Stimulated activated CD4-positive, alpha-beta T cell treated with anti-CD3 and anti-CD28 coated beads, Interleukin-4, amount 100 ng/mL, for 24 hours (primary cell): ENCODE results near the gene CEP152.

ENCODE experiments used
- DNase-seq: peaks from one replicate; pipeline ENCODE4 v3.0.0-alpha.2; 2020

The CEP152 gene

GRCh38 chr15:48766196-48766595 lies 44.7 kb downstream of the CEP152 start:
- DNase-seq, result no peak

DNA sequence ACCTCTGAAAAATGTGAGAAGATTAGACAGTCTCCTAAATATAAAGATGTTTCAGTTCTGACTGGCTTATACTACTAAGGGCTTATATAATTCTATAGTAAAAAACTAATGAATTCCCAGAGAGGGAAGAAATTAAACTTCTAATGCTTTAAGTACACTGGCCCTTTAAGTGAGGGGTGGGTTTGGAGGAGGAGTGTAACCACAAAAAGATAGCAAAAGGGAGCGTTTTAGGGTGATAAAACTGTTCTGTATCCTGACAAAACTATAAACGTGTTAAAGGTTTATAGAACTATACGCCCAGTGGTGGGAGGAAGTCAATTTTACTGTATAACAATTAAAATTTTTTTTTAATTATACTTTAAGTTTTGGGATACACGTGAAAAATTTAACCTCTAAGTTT lies 45.8 kb downstream of the CEP152 start:
- DNase-seq, result no peak

DNA sequence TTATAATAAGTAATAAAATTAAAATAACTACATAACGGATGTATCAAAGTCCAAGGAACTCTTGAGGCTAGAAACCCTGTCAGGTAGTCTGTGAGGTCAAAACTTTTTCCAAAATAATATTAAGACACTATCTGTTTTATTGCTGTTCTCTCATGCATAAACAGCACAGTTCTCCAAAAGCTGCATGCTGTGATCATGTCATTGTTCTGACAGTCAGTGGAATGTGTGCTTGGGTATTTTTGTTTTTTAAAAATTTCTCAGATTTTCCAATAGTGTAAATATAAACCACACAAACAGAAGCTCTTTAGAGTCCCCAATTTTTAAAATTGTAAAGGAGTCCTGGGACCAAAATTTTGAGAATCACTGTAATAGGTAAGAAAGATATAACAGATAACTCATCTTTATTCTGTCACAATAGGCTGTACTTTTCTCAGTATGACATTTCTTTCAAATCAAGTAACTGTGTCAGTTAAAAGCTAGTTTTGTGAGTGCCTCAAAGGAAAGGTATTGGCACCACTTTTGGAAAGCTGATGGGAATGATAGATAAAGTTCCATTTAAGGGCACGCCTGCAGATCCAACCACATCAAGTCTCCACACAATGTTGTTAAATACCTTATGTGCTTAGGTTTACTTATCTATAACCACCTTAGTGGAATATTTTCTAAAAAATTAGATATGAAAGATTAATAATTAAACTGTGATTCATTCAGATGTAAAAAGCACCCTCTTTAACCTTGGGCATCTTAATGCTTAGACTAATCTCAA lies 49.3 kb downstream of the CEP152 start:
- DNase-seq, result no peak

DNA sequence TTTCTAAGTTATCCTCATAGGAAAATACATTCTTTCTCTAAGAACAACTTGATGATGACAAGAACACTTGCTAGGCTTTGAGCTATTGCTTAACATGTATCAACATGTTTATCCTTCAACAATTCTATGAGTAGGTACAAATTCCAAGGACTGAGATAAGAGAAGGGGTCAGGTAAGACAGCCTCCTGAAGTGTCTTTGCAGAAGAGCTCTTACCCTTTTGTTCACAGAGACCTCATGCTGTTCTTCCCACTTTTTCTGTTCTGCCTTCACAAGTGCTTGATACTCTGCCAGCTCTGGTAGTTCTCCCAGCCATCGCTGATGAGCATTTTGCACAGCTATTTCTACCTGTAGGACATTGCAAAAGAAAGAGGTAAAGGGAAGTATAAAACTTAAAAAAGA lies 50.9 kb downstream of the CEP152 start:
- no peak for DNase-seq

DNA sequence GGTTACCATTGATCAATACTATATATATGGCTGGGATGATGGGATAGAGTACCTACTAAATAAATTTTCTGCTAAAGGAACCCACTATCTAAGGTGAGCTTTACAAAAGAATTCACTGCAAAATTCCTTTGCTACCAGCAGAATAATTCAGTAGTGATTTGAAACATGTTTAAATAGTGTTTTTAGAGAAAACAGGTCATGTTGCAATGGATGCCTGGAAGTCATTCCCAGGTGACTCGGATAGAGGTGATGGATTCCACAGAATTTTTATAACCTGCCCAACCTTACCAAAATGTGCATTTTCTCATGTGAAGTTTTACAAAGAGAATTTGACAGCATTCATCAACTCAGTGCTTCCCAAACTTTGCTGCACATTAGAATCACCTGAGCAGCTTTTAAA lies 53.2 kb downstream of the CEP152 start:
- DNase-seq, result no peak

- no peak for DNase-seq
Observed at GRCh38 chr15:48754011-48754410, 56.9 kb downstream of the CEP152 start.

DNA sequence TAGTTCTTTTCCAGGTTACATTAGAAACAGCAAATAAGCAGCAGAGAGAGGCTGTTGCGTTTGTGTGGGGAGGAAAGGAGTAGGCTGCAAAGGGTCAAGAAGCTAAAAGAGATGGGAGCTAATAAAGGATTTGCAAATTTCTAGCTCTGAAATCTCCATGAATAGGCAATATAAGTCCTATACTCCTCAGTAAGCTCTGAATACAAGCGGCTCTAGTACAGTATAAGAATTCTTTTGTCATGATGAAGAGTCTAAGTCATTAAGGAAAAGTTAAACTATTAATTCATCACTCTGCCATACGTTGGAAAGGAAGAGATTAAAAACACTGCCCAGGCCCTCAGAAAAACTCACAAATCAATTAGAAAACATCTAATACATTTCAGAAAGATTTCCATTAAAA lies 59.3 kb downstream of the CEP152 start:
- no peak for DNase-seq

- no peak for DNase-seq
Observed at GRCh38 chr15:48748535-48748934, 62.3 kb downstream of the CEP152 start.

GRCh38 chr15:48733615-48734014 lies 77.3 kb downstream of the CEP152 start:
- no peak for DNase-seq

DNA sequence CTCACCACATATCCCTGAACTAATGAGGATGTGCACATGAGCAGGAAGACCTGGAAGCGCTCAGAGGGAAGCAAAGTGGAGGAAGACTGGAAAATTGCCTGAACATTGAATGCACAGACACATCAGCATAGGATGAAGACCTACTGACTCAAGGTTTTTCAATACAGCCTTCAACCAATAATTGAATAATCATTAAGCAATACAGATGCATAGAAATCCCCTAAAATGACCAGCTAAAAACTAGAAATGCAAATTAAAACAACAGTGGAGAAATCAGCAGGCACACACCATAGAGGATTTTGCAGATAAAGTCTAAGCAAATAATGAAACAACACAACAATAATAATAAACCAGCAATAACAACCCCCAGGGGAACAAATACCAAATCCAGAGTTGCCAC lies 80.4 kb downstream of the CEP152 start:
- DNase-seq, result no peak

GRCh38 chr15:48723969-48724368 lies 86.9 kb downstream of the CEP152 start:
- DNase-seq, result no peak

GRCh38 chr15:48722764-48723661 lies 87.9 kb downstream of the CEP152 start:
- no peak for DNase-seq

DNA sequence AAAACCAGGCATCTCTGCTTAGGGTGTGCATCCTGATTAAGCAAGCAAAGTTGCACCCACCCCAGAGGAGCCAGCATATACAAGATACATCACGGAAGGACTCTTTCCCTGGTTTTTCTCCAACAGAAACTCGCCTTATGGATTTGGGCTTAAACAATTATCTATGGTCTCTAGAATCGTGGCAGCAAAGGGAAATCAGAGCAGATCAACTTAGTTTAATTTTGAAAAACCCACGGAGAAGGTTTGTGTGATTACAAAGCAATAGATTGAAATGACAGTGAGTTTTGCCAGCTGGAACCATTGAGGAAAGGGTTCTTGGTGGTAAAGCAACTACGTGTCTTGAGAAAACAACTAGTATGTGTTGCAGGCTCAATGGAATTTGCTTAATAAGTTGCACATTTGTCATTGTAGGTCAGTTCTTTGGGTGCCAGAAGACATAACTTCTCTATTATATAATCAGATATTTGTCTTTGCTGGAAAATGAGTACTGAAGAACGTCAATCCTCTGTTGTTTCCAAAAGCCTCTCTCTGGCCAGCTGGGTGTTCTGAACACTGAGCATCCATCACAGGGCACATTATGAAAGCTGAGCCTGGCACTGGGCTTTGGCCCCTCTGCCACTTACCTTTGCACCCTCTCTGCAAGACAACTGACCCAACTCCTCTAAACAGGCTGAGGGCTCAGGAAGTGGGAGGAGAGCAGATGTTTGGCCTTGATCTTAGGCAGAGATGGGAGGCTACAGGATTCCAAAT lies 89.6 kb downstream of the CEP152 start:
- DNase-seq, result no peak

GRCh38 chr15:48720646-48721045 lies 90.2 kb downstream of the CEP152 start:
- DNase-seq, result no peak

DNA sequence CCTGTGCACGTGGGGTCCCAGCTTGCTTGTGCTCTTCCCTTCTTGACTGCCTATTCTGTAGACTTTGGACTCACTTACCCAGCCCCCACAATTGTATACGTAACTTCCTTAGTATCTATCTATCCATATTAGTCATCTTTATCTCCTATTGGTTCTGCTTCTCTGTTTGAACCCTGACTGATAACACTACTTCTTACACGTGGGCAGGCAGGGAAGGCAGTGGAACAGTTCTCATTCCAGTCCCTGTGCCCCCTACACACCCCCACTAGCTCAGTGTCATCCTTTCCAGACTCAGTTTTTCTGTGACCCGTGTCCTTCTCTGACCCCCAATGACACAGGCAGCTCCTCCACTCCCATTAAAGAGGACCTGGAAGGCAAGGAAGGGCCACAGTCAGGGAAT lies 91.2 kb downstream of the CEP152 start:
- DNase-seq, result no peak

- DNase-seq, result no peak
Observed at GRCh38 chr15:48718646-48719045, 92.2 kb downstream of the CEP152 start.

DNA sequence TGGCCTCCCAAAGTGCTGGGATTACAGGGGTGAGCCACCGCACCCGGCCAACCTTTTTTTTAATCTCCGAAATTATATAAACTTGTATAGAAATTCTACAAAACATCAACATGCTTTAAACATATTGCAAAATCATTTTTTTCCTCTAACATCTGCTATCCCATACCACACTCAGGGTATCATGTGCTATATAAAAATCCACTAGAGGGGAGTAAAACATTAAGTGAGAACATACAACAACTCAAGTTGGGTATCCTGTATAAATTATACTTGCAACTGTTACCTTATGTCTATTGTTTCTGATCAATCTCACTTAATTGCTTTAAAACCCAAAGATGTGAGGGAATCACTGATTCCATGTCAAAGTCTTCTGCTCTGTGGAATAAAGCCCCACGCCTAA lies 93.4 kb downstream of the CEP152 start:
- DNase-seq, result no peak

GRCh38 chr15:48712546-48712945 lies 98.3 kb downstream of the CEP152 start:
- DNase-seq, result no peak

GRCh38 chr15:48710952-48711495 lies 99.8 kb downstream of the CEP152 start:
- no peak for DNase-seq

- no peak for DNase-seq
Observed at GRCh38 chr15:48708641-48709040, 102.2 kb downstream of the CEP152 start.

DNA sequence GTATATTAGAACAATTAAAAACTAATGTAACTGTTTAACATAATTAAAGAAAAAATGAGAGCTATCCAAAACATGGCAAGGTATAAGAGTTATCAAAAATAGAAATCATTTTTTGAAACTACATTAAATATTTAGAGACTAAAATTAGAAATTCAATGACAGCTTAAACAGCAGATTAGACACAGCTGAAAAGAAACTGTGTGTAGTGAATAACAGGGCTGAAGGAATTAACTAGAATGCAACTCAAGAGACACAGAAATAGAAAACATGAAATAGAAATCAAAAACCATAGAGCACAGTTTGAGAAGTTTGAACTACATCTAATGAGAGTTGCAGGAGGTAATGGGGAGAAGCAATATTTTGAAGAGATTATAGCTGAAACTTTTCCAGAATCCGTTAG lies 105.5 kb downstream of the CEP152 start:
- DNase-seq, result no peak

- DNase-seq, result no peak
Observed at GRCh38 chr15:48703544-48703943, 107.3 kb downstream of the CEP152 start.

DNA sequence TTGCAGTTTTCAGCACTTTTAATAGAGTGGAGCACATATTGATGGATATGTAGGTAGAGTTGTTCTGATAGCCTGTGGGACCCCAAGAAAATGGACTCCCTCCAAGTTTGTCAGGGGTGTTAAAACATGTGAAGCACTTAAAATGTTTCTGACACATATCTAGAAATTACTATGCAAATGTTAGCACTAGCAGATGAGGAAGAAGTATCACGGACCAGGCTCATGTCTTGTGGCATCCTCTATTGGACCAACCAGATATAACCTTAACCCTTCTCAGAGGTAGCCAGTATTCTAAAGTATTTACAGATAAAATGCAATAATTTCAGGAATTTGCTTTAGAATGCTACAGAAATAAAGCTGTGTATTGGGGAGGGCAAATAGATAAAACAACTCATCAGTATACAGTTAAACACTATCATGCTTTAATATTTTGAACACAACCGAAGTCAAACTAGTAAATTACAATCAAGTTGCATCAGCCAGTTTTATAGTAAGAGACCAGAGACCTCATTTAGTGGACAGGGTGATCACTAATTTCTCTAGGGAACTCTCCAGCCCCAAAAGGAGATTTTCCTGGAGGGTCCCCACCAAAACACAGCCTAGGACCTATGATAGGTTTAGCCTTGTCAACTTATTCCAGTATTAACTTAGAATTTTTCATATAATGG lies 108.2 kb downstream of the CEP152 start:
- DNase-seq, result no peak
